Measurements from ENCODE around the gene CHD1.

Gene CHD1

DNA sequence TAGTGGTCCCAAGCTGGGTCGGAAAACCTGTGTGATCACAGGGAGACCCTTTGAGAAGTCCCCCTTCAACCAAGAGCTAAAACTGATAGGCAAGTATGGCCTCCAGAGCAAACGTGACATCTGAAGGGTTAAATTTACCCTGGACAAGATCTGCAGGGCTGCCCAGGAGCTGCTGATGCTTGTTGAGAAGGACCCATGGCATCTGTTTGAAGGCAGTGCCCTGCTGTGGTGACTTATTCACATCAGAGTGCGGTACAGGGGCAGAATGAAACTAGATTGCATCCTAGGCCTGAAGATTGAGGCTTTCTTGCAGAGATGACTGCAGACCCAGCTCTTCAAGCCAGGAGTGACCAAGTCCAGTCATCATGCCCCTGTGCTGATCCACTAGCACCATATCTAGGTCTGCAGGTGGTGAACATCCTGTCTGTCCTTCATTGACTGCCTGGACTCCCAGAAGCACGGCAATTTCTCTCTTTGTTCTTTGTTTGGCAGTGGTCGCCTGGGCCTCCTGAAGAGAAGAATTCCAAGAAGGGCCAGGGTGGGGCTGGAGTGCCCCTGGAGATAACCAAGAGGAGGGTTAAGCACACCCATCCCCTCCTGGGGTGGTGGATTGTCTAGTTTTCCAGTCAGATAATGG lies 25.7 kb upstream of the CHD1 start:
- Histone ChIP-seq H3K36me3 (replicated peaks; ENCODE audit: insufficient read depth, low read length) (no peaks in the 10 kb centered on the region), H3K4me3 (ENCODE audit: low read length) (no peak overlapping the region), H2AFZ (ENCODE audit: low read length) (no peak overlapping the region), H3K4me2 (ENCODE audit: low read depth, low read length) (no peak overlapping the region), H3K9me3 (replicated peaks; ENCODE audit: insufficient read depth, low read length) (no peaks in the 10 kb centered on the region), H3K4me1 (ENCODE audit: low read length) (no peaks in the 10 kb centered on the region), H3K79me2 (ENCODE audit: low read length) (no peaks in the 10 kb centered on the region), H3K9me2 (replicated peaks; ENCODE audit: insufficient read depth, low read length) (no peaks in the 10 kb centered on the region), H3K27ac (ENCODE audit: low read length) (no peak overlapping the region), H3F3A (ENCODE audit: insufficient read depth, low read length) (no peaks in the 10 kb centered on the region), H4K20me1 (ENCODE audit: insufficient read depth, low read length) (no peaks in the 10 kb centered on the region), H3K27me3 (replicated peaks; ENCODE audit: insufficient read depth, low read length) (no peaks in the 10 kb centered on the region), H3K9ac (ENCODE audit: low read length) (no peak overlapping the region)
- no peak for TF ChIP-seq EZH2 (optimal IDR thresholded peaks at IDR 0.05; ENCODE audit: low read depth, low read length)
- TF ChIP-seq, protein P1, sequence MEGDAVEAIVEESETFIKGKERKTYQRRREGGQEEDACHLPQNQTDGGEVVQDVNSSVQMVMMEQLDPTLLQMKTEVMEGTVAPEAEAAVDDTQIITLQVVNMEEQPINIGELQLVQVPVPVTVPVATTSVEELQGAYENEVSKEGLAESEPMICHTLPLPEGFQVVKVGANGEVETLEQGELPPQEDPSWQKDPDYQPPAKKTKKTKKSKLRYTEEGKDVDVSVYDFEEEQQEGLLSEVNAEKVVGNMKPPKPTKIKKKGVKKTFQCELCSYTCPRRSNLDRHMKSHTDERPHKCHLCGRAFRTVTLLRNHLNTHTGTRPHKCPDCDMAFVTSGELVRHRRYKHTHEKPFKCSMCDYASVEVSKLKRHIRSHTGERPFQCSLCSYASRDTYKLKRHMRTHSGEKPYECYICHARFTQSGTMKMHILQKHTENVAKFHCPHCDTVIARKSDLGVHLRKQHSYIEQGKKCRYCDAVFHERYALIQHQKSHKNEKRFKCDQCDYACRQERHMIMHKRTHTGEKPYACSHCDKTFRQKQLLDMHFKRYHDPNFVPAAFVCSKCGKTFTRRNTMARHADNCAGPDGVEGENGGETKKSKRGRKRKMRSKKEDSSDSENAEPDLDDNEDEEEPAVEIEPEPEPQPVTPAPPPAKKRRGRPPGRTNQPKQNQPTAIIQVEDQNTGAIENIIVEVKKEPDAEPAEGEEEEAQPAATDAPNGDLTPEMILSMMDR (IDR thresholded peaks at IDR 0.05; ENCODE audit: low read length), result no peak
- no peak for TF ChIP-seq EZH2phosphoT487 (IDR thresholded peaks at IDR 0.05; ENCODE audit: low read length)
- DNase-seq, result no peak

DNA sequence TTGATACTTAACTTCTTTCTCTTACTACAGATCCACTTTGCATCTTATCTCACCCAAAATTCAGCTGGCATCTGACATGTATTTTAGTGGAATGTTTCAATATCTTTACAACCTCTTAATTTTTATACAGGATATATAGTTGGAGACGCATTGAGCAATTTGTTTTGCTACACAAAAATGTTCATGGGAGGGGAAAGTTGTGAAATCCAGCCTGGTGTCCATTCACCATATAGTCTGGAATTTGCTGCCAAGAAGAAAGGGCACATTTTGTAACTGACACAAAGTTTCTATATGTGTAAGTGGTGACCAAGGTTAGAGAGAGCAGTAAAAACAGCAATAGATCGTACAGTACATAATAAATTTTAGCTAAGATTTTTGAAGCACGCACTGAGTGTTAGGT lies 14.0 kb upstream of the CHD1 start:
- no peak overlapping the region for H3K4me3 ChIP-seq (ENCODE audit: low read length)
- H4K20me1 ChIP-seq (ENCODE audit: insufficient read depth, low read length), result no peaks in the 10 kb centered on the region
- H3K27me3 ChIP-seq (replicated peaks; ENCODE audit: insufficient read depth, low read length), result no peaks in the 10 kb centered on the region
- H3K9me2 ChIP-seq (replicated peaks; ENCODE audit: insufficient read depth, low read length), result no peaks in the 10 kb centered on the region
- H3K9ac ChIP-seq (ENCODE audit: low read length), result no peak overlapping the region
- no peaks in the 10 kb centered on the region for H3K4me1 ChIP-seq (ENCODE audit: low read length)
- TF ChIP-seq EZH2phosphoT487 (IDR thresholded peaks at IDR 0.05; ENCODE audit: low read length) (no peak), EZH2 (optimal IDR thresholded peaks at IDR 0.05; ENCODE audit: low read depth, low read length) (no peak)
- no peaks in the 10 kb centered on the region for H3K79me2 ChIP-seq (ENCODE audit: low read length)
- no peaks in the 10 kb centered on the region for H3F3A ChIP-seq (ENCODE audit: insufficient read depth, low read length)
- no peak overlapping the region for H3K4me2 ChIP-seq (ENCODE audit: low read depth, low read length)
- H3K27ac ChIP-seq (ENCODE audit: low read length), result no peak overlapping the region
- no peak for DNase-seq
- H3K9me3 ChIP-seq (replicated peaks; ENCODE audit: insufficient read depth, low read length), result no peaks in the 10 kb centered on the region
- H2AFZ ChIP-seq (ENCODE audit: low read length), result no peak overlapping the region
- H3K36me3 ChIP-seq (replicated peaks; ENCODE audit: insufficient read depth, low read length), result no peaks in the 10 kb centered on the region

DNA sequence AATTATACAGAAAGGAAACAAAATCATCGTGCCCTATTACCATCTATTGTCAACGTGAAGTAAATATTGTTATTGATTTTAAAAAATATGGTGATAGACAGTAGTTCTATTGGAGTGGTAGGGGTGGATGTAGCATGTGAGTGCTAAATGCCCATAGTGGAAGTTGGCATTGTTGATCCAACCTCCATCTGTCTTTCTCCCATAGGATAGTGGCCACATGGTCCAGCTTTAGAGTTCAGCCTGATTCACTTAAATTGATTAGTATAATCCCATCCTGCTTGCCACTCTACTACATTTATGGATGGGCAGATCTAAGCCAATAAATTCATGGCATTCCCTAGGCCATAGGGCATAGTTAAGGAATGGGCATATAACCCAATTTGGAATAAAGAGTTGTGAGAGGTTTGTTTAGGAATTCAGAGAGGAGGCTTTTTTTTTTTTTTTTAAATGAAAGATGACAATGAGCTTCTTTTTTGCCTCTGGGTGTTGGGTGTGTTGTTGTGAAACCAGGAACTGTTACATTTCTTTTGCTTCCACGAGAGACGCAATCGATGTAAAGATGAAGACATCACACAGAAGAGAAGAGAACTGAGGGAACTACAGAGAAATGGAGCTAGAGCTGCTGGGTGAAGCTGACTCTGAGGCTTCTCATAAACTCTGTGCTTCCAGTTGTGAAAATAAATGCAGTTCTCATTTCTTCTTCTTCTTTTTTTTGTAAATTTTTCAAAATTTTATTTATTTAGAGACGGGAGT lies 12.5 kb upstream of the CHD1 start:
- DNase-seq, result no peak
- Histone ChIP-seq H2AFZ (ENCODE audit: low read length) (no peak overlapping the region), H3K4me1 (ENCODE audit: low read length) (no peaks in the 10 kb centered on the region), H3K27me3 (replicated peaks; ENCODE audit: insufficient read depth, low read length) (no peaks in the 10 kb centered on the region), H3F3A (ENCODE audit: insufficient read depth, low read length) (no peaks in the 10 kb centered on the region), H3K79me2 (ENCODE audit: low read length) (no peaks in the 10 kb centered on the region), H3K27ac (ENCODE audit: low read length) (no peak overlapping the region), H3K9me2 (replicated peaks; ENCODE audit: insufficient read depth, low read length) (no peaks in the 10 kb centered on the region), H3K9me3 (replicated peaks; ENCODE audit: insufficient read depth, low read length) (no peaks in the 10 kb centered on the region), H4K20me1 (ENCODE audit: insufficient read depth, low read length) (no peaks in the 10 kb centered on the region), H3K9ac (ENCODE audit: low read length) (no peak overlapping the region), H3K4me2 (ENCODE audit: low read depth, low read length) (no peak overlapping the region), H3K4me3 (ENCODE audit: low read length) (no peak overlapping the region), H3K36me3 (replicated peaks; ENCODE audit: insufficient read depth, low read length) (no peaks in the 10 kb centered on the region)
- TF ChIP-seq, protein P1 (IDR thresholded peaks at IDR 0.05; ENCODE audit: low read length), result no peak

DNA sequence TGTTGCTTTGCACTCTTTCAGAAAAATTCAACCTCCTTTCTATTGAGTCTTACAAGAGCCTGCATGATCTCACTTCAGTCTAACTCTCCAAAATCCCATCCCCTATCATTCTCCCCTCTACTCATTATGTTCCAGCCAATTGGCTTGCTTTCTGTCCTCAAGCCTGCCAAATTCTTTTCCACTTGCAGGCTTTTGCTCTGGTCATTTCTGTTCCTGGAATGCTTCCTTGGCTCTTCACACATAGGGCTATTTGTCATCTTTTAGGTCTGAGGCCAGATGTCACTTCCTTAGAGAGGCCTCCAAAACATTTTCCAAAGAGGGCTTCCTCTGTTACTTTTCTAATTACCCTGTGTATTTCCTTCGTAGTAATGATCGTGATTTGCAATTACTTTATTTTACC lies 11.8 kb upstream of the CHD1 start:
- Histone ChIP-seq H3K9me3 (replicated peaks; ENCODE audit: insufficient read depth, low read length) (no peaks in the 10 kb centered on the region), H3K9me2 (replicated peaks; ENCODE audit: insufficient read depth, low read length) (no peaks in the 10 kb centered on the region), H3K36me3 (replicated peaks; ENCODE audit: insufficient read depth, low read length) (no peaks in the 10 kb centered on the region), H3K27ac (ENCODE audit: low read length) (no peak overlapping the region), H4K20me1 (ENCODE audit: insufficient read depth, low read length) (no peaks in the 10 kb centered on the region), H3K27me3 (replicated peaks; ENCODE audit: insufficient read depth, low read length) (no peaks in the 10 kb centered on the region), H3K9ac (ENCODE audit: low read length) (no peak overlapping the region), H3K4me1 (ENCODE audit: low read length) (no peaks in the 10 kb centered on the region), H3K4me3 (ENCODE audit: low read length) (no peak overlapping the region), H3K79me2 (ENCODE audit: low read length) (no peaks in the 10 kb centered on the region), H3K4me2 (ENCODE audit: low read depth, low read length) (no peak overlapping the region), H2AFZ (ENCODE audit: low read length) (no peak overlapping the region), H3F3A (ENCODE audit: insufficient read depth, low read length) (no peaks in the 10 kb centered on the region)
- DNase-seq, result no peak
- TF ChIP-seq, protein P1 (IDR thresholded peaks at IDR 0.05; ENCODE audit: low read length), result no peak
- TF ChIP-seq EZH2 (optimal IDR thresholded peaks at IDR 0.05; ENCODE audit: low read depth, low read length) (no peak), EZH2phosphoT487 (IDR thresholded peaks at IDR 0.05; ENCODE audit: low read length) (no peak)

All from MM.1S (cell line).